Measurements from ENCODE around the gene TROAP. TPM values are rescaled to one million over a fixed set of nuclear protein-coding genes. Genes with fewer than 3 reads are reported as not detected.

The TROAP gene
- total and polyA plus RNA-seq, 2 experiments from 2014 or later: 46.4 to 47.5 TPM

GRCh38 chr12:49345051-49345824 lies 22.2 kb downstream of the TROAP start:
- Histone ChIP-seq H3K9me2 (ENCODE audit: insufficient read depth) (no peaks in the 10 kb centered on the region), H3K4me2 (peak overlapping the region; percentile 79), H3K4me1 (ENCODE audit: insufficient read depth) (peaks cover 30% of the 10 kb centered on the region), H3K27ac (ENCODE audit: low read depth) (no peak overlapping the region), H4K20me1 (replicated peaks; ENCODE audit: insufficient read depth) (peaks cover 18% of the 10 kb centered on the region), H3K27me3 (ENCODE audit: insufficient read depth) (peaks cover 99% of the 10 kb centered on the region), H2AFZ (no peak overlapping the region; the same call in 1 of the 2 replicates), H3K36me3 (ENCODE audit: insufficient read depth) (no peaks in the 10 kb centered on the region), H3K4me3 (peak overlapping the region; percentile 63), H3F3A (replicated peaks; ENCODE audit: low read depth) (peaks cover 19% of the 10 kb centered on the region), H3K79me2 (replicated peaks; ENCODE audit: insufficient read depth) (no peaks in the 10 kb centered on the region)
- Mint-ChIP-seq H3K36me3 (ENCODE audit: low read depth) (no peaks in the 10 kb centered on the region; the same call in 2 of the 3 replicates), H3K9me3 (peaks cover 6% of the 10 kb centered on the region; the same call in 2 of the 3 replicates), H3K27me3 (ENCODE audit: insufficient read depth, low read depth, poor library complexity) (peaks cover 91% of the 10 kb centered on the region), H3K4me3 (peak overlapping the region; percentile 74), H3K27ac (no peak overlapping the region), H3K4me1 (peaks cover 38% of the 10 kb centered on the region)
- TF ChIP-seq EZH2 (IDR thresholded peaks at IDR 0.05; ENCODE audit: low read depth, unreplicated experiment): peak; percentile 85
- no peak for TF ChIP-seq ETS1 (IDR thresholded peaks at IDR 0.05)
- no peak for TF ChIP-seq JUNB (IDR thresholded peaks at IDR 0.05; ENCODE audit: unreplicated experiment)
- TF ChIP-seq NANOG (IDR thresholded peaks at IDR 0.05; ENCODE audit: borderline replicate concordance): no peak
- no peak for TF ChIP-seq ZNF462 (CRISPR knock-in tag; IDR thresholded peaks at IDR 0.05)
- TF ChIP-seq ZNF331 (CRISPR knock-in tag; IDR thresholded peaks at IDR 0.05; ENCODE audit: low read depth): no peak
- no peak for TF ChIP-seq STAT1 (IDR thresholded peaks at IDR 0.05; ENCODE audit: unreplicated experiment)
- TF ChIP-seq CREB1 (CRISPR knock-in tag; IDR thresholded peaks at IDR 0.05; ENCODE audit: low read depth): no peak
- TF ChIP-seq ZNF114 (CRISPR knock-in tag; IDR thresholded peaks at IDR 0.05): no peak
- TF ChIP-seq CTCF (conservative IDR thresholded peaks at IDR 0.05; ENCODE audit: low read depth in 2 of 2): no peak
- TF ChIP-seq REST (IDR thresholded peaks at IDR 0.05; ENCODE audit: unreplicated experiment): no peak
- TF ChIP-seq EZH2phosphoT487 (IDR thresholded peaks at IDR 0.05; ENCODE audit: unreplicated experiment): peak; percentile 76
- TF ChIP-seq POLR2AphosphoS5 (IDR thresholded peaks at IDR 0.05; ENCODE audit: low read depth): no peak
- ATAC-seq: peak; percentile 0
- DNase-seq (ENCODE audit: low spot score): peak; percentile 64
